D341Med (cell line): ENCODE measurements around the gene ST6GAL1.
"Not testable (repeated sequence)": the region's sequence is repeated elsewhere in the genome, so short reads cannot be mapped to it uniquely, and the experiment has no call there.

Experiments used
- DNase-seq: peaks from one replicate; pipeline ENCODE4 v3.0.0; 2012; ENCODE audit warnings: low spot score

The ST6GAL1 gene

GRCh38 chr3:187021748-187022402 lies 91.5 kb downstream of the ST6GAL1 start:
- no peak for DNase-seq

GRCh38 chr3:187022403-187023029 lies 92.2 kb downstream of the ST6GAL1 start:
- no peak for DNase-seq

GRCh38 chr3:187023340-187023739 lies 93.0 kb downstream of the ST6GAL1 start:
- DNase-seq: not testable (repeated sequence)

- DNase-seq: no peak
Observed at GRCh38 chr3:187024536-187025226, 94.4 kb downstream of the ST6GAL1 start.

- no peak for DNase-seq
Observed at GRCh38 chr3:187025254-187025655, 94.9 kb downstream of the ST6GAL1 start.

- no peak for DNase-seq
Observed at GRCh38 chr3:187025656-187026316, 95.5 kb downstream of the ST6GAL1 start.

GRCh38 chr3:187026317-187026670 lies 96.0 kb downstream of the ST6GAL1 start:
- no peak for DNase-seq

GRCh38 chr3:187027531-187028278 lies 97.4 kb downstream of the ST6GAL1 start:
- no peak for DNase-seq

GRCh38 chr3:187031934-187032333 lies 101.6 kb downstream of the ST6GAL1 start:
- DNase-seq: no peak

GRCh38 chr3:187036394-187036793 lies 106.1 kb downstream of the ST6GAL1 start:
- no peak for DNase-seq

- no peak for DNase-seq
Observed at GRCh38 chr3:187039100-187039722, 108.9 kb downstream of the ST6GAL1 start.

GRCh38 chr3:187039723-187040414 lies 109.5 kb downstream of the ST6GAL1 start:
- DNase-seq: no peak

- no peak for DNase-seq
Observed at GRCh38 chr3:187040516-187041361, 110.4 kb downstream of the ST6GAL1 start.

GRCh38 chr3:187041362-187042307 lies 111.3 kb downstream of the ST6GAL1 start:
- no peak for DNase-seq

- DNase-seq: no peak
Observed at GRCh38 chr3:187042346-187042745, 112.0 kb downstream of the ST6GAL1 start.

- no peak for DNase-seq
Observed at GRCh38 chr3:187042874-187043458, 112.6 kb downstream of the ST6GAL1 start.

GRCh38 chr3:187044206-187044605 lies 113.9 kb downstream of the ST6GAL1 start:
- no peak for DNase-seq

- DNase-seq: no peak
Observed at GRCh38 chr3:187044867-187045552, 114.7 kb downstream of the ST6GAL1 start.
